ENCODE measurements around the gene TBC1D4. TPM values are rescaled to one million over a fixed set of nuclear protein-coding genes. Genes with fewer than 3 reads are reported as not detected.

The TBC1D4 gene
- total RNA-seq, 1 donor from 2014 or later, result 4.8 TPM

DNA sequence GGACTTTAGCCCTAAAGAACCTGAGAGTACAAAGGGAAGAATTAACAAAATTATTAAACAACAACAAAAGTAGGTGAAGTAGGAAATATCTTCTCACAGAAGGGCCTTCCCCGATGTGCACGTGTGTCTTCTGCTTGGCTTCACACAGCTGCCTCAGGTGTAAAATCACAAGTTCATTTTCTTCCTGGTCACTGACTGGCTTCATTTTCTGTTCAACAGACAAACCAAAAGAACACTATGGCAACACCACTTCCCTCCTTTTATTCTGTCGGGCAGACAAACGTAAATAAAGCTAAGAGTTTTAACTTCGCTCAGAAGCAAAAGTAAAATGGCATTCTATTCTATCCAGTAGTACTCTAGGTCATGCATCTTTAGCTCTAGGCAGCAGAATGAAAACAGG, 140.9 kb downstream of the TBC1D4 start:
- Mint-ChIP-seq H3K27me3 (ENCODE audit: unreplicated experiment) (no peaks in the 10 kb centered on the region), H3K4me3 (ENCODE audit: unreplicated experiment) (no peak overlapping the region), H3K4me1 (ENCODE audit: low read depth, unreplicated experiment) (no peaks in the 10 kb centered on the region), H3K9me3 (ENCODE audit: unreplicated experiment) (no peaks in the 10 kb centered on the region), H3K36me3 (ENCODE audit: unreplicated experiment) (no peaks in the 10 kb centered on the region), H3K27ac (ENCODE audit: unreplicated experiment) (no peak overlapping the region)
- no peak for DNase-seq
- TF ChIP-seq, protein P1, sequence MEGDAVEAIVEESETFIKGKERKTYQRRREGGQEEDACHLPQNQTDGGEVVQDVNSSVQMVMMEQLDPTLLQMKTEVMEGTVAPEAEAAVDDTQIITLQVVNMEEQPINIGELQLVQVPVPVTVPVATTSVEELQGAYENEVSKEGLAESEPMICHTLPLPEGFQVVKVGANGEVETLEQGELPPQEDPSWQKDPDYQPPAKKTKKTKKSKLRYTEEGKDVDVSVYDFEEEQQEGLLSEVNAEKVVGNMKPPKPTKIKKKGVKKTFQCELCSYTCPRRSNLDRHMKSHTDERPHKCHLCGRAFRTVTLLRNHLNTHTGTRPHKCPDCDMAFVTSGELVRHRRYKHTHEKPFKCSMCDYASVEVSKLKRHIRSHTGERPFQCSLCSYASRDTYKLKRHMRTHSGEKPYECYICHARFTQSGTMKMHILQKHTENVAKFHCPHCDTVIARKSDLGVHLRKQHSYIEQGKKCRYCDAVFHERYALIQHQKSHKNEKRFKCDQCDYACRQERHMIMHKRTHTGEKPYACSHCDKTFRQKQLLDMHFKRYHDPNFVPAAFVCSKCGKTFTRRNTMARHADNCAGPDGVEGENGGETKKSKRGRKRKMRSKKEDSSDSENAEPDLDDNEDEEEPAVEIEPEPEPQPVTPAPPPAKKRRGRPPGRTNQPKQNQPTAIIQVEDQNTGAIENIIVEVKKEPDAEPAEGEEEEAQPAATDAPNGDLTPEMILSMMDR (IDR thresholded peaks at IDR 0.05; ENCODE audit: partially characterized antibody, unreplicated experiment), result no peak

DNA sequence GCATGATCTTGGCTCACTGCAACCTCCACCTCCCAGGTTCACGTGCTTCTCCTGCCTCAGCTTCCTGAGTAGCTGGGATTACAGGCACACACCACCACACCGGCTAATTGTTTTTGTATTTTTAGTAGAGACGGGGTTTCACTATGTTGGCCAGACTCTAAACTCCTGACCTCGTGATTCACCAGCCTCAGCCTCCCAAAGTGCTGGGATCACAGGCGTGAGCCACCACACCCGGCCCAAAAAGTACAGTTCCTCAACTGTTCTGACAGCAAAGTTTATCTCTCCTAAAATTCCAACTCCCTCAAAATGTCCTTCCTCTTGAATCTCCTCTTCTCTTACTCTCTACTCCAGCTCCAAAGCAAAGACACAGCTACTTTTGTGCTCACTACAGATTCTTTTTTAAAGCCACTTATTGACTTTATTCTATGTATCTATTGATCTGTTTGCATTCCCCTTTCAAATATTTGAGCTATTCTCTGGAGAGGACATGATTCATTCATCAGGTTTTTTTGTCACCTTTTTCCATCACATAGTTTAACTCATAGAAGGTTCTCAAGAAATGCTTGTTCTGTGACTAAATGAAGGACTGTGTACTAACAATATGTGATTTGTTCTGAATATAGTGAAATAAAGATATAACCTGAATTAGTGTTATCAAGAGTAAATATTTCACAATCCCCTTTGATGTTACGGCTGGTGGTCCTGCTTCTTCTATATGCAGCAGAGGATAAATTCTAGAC, 142.2 kb downstream of the TBC1D4 start:
- Mint-ChIP-seq H3K27ac (ENCODE audit: unreplicated experiment) (no peak overlapping the region), H3K27me3 (ENCODE audit: unreplicated experiment) (no peaks in the 10 kb centered on the region), H3K4me3 (ENCODE audit: unreplicated experiment) (no peak overlapping the region), H3K4me1 (ENCODE audit: low read depth, unreplicated experiment) (no peaks in the 10 kb centered on the region), H3K9me3 (ENCODE audit: unreplicated experiment) (no peaks in the 10 kb centered on the region), H3K36me3 (ENCODE audit: unreplicated experiment) (no peaks in the 10 kb centered on the region)
- DNase-seq, result no peak
- TF ChIP-seq, protein P1 (IDR thresholded peaks at IDR 0.05; ENCODE audit: partially characterized antibody, unreplicated experiment), result no peak

DNA sequence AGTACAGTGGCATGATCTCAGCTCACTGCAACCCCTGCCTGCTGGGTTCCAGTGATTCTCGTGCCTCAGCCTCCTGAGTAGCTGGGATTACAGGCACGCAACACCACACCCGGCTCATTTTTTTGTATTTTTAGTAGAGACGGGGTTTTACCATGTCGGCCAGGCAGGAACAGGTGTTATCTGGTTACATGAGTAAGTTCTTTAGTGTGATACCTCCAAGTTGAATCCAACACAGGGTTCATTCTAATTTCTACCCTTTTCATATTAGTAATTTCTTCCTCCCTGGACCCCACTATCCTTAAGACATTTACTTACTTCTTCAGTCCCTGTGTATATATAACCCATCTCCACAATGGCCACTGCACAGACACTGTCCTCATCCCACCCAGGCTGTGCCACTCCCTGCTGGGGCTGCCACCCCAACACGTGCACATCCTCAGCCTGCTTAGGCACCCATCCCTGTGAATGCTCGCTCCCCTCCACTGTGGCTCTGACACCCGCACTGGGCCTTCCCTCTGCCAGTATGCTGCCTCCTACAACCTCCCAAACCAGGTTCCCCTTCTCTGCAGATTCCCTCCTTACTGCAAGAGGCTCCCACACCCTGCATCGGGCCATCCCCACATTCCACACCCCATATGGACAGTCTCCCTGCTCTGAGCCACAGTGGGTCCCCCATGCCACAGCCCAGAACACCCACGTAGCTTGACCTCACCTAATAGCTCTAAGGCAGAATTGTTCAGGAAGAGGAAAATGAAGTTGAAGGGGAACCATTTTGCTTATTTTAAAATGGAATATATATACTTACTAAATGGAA, 147.1 kb downstream of the TBC1D4 start:
- no peak for DNase-seq
- Mint-ChIP-seq H3K27ac (ENCODE audit: unreplicated experiment) (no peak overlapping the region), H3K36me3 (ENCODE audit: unreplicated experiment) (no peaks in the 10 kb centered on the region), H3K27me3 (ENCODE audit: unreplicated experiment) (no peaks in the 10 kb centered on the region), H3K9me3 (ENCODE audit: unreplicated experiment) (no peaks in the 10 kb centered on the region), H3K4me3 (ENCODE audit: unreplicated experiment) (no peak overlapping the region), H3K4me1 (ENCODE audit: low read depth, unreplicated experiment) (no peaks in the 10 kb centered on the region)
- TF ChIP-seq, protein P1 (IDR thresholded peaks at IDR 0.05; ENCODE audit: partially characterized antibody, unreplicated experiment), result no peak

DNA sequence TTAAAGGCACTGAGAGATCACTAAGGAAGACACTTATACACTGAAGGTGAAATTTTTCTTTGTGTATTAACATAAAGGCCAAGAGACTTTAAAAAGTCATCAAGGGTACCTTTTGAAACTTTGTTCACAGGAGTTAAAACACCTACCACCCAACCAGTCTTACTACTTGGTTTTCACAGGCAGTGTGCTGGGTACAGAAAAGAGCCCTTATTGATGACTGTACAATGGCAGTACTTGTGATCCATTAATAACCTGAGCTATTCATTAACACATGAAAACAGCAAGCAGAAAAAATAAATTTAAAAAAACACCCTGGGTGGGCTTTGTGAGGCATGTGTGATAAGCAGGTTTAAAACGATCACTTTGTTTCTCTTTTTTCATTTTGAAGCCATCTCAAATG, 148.9 kb downstream of the TBC1D4 start:
- TF ChIP-seq, protein P1 (IDR thresholded peaks at IDR 0.05; ENCODE audit: partially characterized antibody, unreplicated experiment), result no peak
- Mint-ChIP-seq H3K4me1 (ENCODE audit: low read depth, unreplicated experiment) (no peaks in the 10 kb centered on the region), H3K27ac (ENCODE audit: unreplicated experiment) (no peak overlapping the region), H3K9me3 (ENCODE audit: unreplicated experiment) (no peaks in the 10 kb centered on the region), H3K27me3 (ENCODE audit: unreplicated experiment) (no peaks in the 10 kb centered on the region), H3K36me3 (ENCODE audit: unreplicated experiment) (no peaks in the 10 kb centered on the region), H3K4me3 (ENCODE audit: unreplicated experiment) (no peak overlapping the region)
- DNase-seq, result no peak

Measured in glutamatergic neuron (in vitro differentiated cells).